ENCODE measurements around the gene DIP2C.
A peak's percentile ranks its signal among the peaks of the same experiment; 100 is the strongest.
"Not testable (repeated sequence)": the region's sequence is repeated elsewhere in the genome, so short reads cannot be mapped to it uniquely, and the experiment has no call there.

Gene DIP2C

GRCh38 chr10:551373-552252 lies 137.9 kb downstream of the DIP2C start:
- DNase-seq, result no peak

GRCh38 chr10:550665-551372 lies 138.6 kb downstream of the DIP2C start:
- no peak for DNase-seq

- DNase-seq, result no peak
These were observed 140.1 kb downstream of the DIP2C start for GRCh38 chr10:549391-549790.

GRCh38 chr10:548238-548901 lies 141.1 kb downstream of the DIP2C start:
- DNase-seq, result no peak

- no peak for DNase-seq
These were observed 141.8 kb downstream of the DIP2C start for GRCh38 chr10:547591-548081.

- DNase-seq, result peak in 1 of 2 donors; percentile 27
These were observed 142.4 kb downstream of the DIP2C start for GRCh38 chr10:546971-547590.

DNA sequence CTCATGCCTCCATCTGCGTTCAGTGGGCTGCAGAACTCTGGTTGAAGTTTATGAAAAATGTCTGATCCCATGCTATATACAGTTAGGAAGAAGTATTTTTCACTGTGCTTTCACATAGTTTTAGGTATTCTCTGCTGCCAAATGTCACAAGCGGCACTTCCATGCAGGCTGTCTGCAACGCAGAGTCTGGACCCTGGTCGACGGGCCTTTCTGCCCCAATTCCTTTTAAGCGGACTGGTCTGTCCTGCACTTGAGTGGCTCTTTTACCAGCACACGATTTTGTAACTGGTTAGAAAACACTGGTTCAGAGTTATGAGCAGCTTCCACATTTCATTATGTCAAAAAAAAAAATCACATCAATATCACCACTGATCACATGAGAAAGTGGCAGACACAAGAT lies 143.0 kb downstream of the DIP2C start:
- DNase-seq, result no peak

DNA sequence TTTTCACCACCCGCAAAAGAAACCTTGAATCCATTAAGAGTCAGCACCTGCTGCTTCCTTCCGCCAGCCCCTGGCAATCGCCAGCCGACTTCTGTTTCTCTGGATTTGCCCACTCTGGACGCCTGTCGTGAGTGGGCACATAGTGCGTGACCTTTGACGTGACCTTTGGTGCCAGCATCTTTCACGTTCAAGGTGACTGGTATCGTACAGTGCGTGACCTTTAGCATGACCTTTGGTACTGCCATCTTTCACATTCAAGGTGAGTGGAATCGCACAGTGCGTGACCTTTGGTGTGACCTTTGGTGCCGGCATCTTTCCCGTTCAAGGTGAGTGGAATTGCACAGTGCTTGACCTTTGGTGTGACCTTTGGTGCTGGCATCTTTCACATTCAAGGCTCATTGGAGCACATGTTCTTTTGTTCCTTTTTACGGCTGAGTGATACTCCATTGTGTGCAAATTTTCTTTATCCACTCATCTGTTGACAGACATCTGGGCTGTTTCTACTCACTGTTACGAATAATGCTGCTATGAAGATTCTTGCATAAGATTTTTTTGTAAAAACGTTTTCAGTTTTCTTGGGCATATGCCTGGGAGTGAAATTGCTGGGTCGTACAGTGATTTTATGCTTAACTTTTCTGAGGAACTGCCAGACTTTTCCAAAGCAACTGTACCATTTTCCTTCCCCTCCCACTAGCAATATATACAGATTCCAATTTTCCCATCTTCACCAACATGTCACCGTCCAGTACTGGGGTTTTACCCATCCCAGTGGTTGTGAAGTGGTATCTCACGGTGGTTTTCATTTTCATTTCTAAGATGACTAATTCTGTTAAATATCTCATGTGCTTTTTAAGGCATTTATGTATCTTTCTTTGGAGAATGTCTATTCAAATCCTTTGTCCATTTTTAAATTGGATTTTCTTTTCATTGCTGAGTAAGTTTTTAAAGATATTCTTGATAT lies 145.3 kb downstream of the DIP2C start:
- DNase-seq, result no peak

DNA sequence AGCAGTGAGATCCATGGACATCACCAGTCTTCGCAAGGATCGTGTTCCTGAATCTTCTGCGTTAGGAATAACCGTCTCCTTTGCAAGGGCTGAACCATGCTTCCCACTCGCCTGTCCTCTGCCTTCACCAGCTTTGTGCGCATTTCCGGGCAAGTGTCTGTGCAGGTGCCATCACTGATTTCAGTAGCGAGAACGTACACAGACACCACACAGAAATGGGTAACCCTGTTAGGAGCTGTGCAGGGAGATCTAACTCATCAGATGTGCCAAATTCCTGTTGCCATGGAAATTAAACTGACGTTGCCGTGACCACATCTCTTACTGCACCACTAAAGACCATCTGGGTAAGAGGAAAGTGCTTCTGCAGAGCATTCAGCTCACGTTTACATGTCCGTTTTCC lies 146.3 kb downstream of the DIP2C start:
- DNase-seq, result no peak

DNA sequence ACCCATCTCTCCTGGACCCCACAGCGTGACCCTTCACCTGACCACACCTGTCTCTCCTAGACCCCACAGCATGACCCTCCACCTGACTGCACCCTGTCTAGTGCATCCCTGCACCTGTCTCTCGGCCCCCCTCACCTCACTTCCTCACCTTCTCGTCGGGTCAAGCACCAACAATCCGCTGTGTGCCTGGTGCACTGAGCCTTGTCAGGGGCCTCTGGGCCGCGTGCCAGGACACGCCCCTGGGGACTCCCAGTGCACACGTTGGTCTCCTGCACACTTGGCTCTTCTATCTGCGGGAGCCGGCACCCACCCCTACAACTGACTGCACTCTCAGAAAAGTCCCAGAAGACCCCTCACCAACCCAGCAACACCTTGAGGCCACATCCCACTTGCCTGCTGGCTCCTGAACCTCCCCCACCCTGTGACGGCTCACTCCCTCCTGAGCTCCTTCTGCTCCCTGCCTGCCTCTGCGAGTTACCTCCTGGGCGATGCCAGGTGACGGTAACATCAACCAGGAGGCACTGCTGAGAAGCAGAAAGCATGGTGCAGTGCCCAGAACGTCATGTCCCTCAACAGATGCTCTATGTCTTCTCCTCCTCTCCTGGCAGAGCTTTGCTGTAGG lies 147.6 kb downstream of the DIP2C start:
- DNase-seq, result no peak

DNA sequence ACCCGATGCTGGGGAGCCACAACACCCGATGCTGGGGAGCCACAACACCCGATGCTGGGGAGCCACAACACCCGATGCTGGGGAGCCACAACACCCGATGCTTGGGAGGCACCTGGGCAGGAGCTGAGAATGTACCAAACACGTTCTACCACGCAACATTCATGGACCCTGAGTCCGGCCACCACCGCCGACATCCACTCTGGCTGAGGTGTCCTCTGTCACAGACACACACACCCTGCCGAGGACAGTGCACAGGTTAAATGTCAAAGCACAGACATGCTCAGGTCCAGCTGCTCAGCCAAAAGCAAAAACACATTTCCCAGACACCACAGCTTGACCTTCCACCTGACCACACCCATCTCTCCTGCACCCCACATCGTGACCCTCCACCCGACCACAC lies 148.4 kb downstream of the DIP2C start:
- no peak for DNase-seq

DNA sequence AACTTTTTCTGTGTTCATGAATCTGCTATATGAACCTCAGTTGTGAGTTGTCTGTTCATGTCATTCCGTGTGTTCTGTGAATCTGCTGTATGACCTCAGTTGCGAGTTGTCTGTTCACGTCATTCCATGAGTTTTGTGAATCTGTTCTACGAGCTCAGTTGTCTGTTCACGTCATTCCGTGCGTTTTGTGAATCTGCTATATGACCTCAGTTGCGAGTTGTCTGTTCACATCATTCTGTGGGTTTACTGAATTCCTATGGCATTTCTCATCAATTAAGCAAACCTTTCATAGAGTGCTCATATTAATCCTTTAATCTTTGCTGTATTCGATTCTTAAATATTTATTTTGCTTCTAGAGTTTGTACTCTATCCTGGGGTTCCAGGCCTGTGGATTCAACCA lies 150.6 kb downstream of the DIP2C start:
- no peak for DNase-seq

DNA sequence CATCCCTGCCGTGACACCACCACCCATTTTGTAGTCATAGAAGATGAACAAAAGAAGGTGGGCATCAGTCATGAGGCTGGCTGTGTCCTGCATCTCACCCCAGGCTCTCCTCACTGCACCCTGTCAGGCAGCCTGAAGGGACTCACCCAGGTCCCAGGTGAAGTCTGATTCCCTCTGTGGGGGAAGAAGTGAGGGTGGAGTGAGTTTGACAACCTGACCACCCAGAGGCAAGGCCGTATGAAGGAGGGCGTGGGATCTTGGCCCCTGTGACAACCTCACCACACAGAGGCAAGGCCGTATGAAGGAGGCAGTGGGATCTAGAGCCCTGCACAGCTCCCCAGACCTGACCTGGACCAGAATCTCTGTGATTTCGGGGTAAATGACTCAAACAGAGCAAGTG lies 152.5 kb downstream of the DIP2C start:
- DNase-seq, result no peak

GRCh38 chr10:536371-536925 lies 153.0 kb downstream of the DIP2C start:
- no peak for DNase-seq

GRCh38 chr10:535952-536351 lies 153.5 kb downstream of the DIP2C start:
- no peak for DNase-seq

- no peak for DNase-seq
These were observed 154.4 kb downstream of the DIP2C start for GRCh38 chr10:535051-535450.

DNA sequence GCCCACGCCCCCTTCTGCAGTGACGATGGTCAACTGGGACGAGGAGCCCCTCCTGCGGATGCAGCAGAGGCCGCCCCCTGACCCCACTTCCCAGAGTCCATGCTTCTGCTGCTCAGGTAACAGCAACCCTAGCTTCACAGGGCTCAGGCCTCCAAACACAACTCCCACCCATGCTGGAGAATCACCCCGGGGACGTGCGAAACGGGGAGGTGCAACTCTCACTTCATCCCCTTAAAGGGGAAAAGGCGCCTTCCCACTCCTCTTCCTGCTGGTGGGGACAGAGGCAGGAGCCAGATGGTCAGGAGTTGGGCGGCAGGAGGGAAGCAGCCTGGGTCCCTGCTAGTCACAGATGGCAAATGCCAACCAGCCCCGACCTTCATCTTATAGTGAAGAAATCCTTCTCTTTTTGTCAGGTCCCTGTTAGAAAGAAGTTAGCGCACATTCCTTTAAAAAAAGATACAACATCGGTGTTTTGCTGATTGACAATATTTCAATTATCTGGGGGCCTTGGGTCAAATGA lies 155.4 kb downstream of the DIP2C start:
- DNase-seq, result no peak

GRCh38 chr10:533611-534010 lies 155.9 kb downstream of the DIP2C start:
- no peak for DNase-seq

GRCh38 chr10:533186-533585 lies 156.3 kb downstream of the DIP2C start:
- no peak for DNase-seq

GRCh38 chr10:532331-532730 lies 157.1 kb downstream of the DIP2C start:
- DNase-seq, result not testable (repeated sequence)

DNA sequence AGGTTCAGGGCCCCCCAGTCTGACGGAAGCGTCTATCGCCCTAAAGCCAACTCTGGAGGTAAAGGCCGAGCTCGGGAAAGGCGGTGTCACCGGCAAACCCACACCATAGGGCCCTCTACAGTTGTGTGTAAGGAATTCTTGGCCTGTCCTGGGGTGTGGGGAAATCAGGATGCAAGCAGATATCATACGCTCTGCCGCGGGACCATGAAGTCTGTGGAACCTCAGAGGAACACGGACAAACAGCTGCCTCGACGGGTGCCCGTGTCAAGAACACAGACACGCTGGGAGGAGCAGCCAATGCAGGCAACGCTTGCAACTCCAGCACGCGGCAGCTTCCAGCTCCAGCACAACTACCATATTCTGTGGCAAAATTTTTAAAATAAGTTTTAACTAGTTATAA lies 157.9 kb downstream of the DIP2C start:
- DNase-seq, result no peak
